Esophagus (tissue), 2 donors: ENCODE data around the gene FCSK. TPM values are rescaled to one million over a fixed set of nuclear protein-coding genes. Genes with fewer than 3 reads are reported as not detected.

Experiments
- polyA plus RNA-seq, 2 donors: library from polyadenylated mRNA; stranded (reverse); fragments of 200-250 nt; gene quantifications; one replicate each; pipeline ENCODE4 v1.2.3, GENCODE V29; 2013
- donor health status: healthy with polysubstance abuse.
- donor health status: Bipolar disorder and iron deficiency.

Gene FCSK
- polyA plus RNA-seq, 2 donors: 7.6 to 11.3 TPM

Other genes starting within 250 kb of the FCSK start
- 1 to 10 TPM; 6.9 to 7.0 TPM for gene EXOSC6, start 202.7 kb upstream of the FCSK start, polyA plus RNA-seq
- 10 to 100 TPM; 12.9 to 27.8 TPM for gene AARS1, start 165.1 kb upstream of the FCSK start, polyA plus RNA-seq
- gene DDX19B, start 155.4 kb upstream of the FCSK start, polyA plus RNA-seq: 10 to 100 TPM; 14.8 to 18.2 TPM
- gene DDX19A, start 107.7 kb upstream of the FCSK start, polyA plus RNA-seq: 10 to 100 TPM in 1 of 2 donors, 1 to 10 TPM in 1; 9.7 to 21.5 TPM
- 1 to 10 TPM; 1.6 to 1.7 TPM for gene ST3GAL2, start 15.5 kb upstream of the FCSK start, polyA plus RNA-seq
- gene COG4, start 69.0 kb downstream of the FCSK start, polyA plus RNA-seq: 10 to 100 TPM; 41.8 to 42.7 TPM
- 100 to 1,000 TPM; 114 to 129 TPM for gene SF3B3, start 69.2 kb downstream of the FCSK start, polyA plus RNA-seq
- gene IL34, start 192.0 kb downstream of the FCSK start, polyA plus RNA-seq: 10 to 100 TPM; 22.9 to 32.7 TPM
- gene MTSS2, start 231.5 kb downstream of the FCSK start, polyA plus RNA-seq: 10 to 100 TPM; 27.4 to 62.9 TPM